OCI-M2 (cell line): Measurements from ENCODE around the gene GPR153.
"Not testable (repeated sequence)": the region's sequence is repeated elsewhere in the genome, so short reads cannot be mapped to it uniquely, and the experiment has no call there.

Experiments used
- DNase-seq: peaks from one replicate; lab custom pipeline; 2025; ENCODE audit not compliant: unreplicated experiment; lab: John Stamatoyannopoulos, UW

Gene GPR153

DNA sequence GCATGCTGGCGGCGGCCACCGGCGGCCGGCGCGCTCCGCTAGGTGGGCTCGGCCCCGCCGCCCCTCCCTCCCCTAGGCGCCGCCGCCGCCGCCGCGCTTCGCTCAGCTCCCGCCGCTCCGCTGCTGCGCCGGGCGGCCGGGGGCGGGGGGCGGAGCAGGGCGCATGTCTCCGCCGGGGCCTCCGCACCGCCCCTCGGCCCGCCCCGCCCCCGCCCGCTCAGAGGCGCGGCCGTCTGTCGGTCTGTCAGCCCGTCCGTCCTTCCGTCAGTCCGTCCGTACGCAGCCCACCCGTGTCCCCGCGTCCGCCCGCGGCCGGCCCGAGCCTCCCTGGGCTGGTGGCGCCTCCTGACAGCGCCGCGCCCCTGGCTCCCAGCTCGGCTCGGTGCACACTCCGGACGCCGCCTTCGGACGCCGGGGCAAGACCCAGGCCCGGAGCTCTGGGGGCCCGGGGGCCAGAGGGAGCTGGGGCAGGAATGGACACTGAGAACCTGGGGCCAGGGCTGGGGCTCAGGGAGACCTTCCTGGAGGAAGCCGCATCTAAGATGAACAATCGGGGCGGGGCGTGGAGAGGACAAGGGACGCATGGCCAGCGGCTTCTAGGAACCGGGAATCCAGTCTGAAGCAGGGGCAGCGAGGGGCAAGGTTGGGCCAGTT is at the start of gene GPR153:
Gene GPR153 (minus strand): TSS at position 138 of the 654 bp plus-strand sequence. CDS start 6,193 bp downstream, outside the sequence.
- DNase-seq = no peak

GRCh38 chr1:6310116-6310848 is 49.4 kb upstream of the GPR153 start:
- no peak for DNase-seq

DNA sequence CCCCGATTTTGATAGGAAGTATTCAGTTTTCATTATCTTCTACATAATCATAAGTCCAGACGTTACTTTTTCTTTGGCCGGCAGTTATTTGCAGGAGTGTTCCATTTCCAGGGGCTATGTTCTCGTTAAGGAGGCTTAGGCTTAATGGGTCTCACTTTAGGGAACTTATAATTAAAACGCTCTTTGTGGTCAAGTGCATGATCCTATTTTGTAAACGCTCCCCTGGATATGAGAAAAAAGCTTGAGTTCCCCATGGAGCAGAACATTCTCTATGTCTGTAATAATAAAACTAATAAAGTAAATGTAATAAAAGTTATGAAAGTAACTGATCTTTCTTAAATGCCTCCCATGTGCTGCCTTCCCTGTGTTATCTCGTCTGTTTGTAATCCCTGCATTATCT is 48.7 kb upstream of the GPR153 start:
- no peak for DNase-seq

- DNase-seq = no peak
These were observed 47.6 kb upstream of the GPR153 start for GRCh38 chr1:6308449-6308848.

DNA sequence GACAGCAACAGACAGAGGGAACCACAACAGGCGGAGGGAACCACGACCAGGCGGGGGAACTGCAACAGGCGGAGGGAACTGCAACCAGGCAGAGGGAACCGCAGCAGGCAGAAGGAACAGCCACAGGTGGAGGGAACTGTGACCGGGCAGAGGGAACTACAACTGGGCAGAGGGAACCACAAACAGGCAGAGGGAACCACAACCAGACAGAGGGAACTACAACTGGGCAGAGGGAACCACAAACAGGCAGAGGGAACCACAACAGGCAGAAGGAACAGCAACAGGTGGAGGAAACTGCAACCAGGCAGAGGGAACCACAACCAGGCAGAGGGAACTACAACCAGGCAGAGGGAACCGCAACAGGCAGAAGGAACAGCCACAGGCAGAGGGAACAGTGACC is 46.8 kb upstream of the GPR153 start:
- not testable (repeated sequence) for DNase-seq

GRCh38 chr1:6307099-6307498 is 46.2 kb upstream of the GPR153 start:
- no peak for DNase-seq

DNA sequence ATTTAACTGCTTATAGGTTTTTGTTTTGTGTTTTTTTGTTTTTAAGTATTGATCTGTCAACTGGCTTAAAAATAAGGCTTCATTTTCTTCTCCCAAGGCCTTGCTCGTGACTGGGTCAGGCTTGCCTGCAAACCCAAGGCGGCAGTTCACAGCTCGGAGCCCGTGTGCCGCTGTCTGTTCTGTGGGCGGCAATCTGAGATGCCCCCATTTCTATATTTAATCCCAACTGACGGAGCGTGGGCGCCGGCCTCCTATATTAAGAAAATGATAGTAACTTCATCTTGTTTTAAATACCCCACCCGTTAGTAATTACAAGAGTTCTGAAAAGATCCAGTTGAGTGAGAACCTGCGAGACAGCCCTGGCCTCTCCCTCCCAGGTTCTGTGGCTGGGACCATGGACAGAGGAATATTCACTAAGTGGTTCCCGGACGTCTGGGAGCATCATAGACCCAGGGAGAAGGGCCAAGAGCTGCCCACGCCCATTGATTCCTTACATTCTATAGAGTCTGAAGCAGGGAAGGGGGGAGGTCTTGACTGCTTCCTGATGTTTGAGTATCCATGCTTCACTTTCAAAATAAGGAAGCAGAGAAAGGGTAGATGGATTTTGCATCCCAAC is 42.6 kb upstream of the GPR153 start:
- DNase-seq = no peak

GRCh38 chr1:6302568-6302967 is 41.7 kb upstream of the GPR153 start:
- no peak for DNase-seq

- DNase-seq = no peak
These were observed 40.6 kb upstream of the GPR153 start for GRCh38 chr1:6301526-6301925.

DNA sequence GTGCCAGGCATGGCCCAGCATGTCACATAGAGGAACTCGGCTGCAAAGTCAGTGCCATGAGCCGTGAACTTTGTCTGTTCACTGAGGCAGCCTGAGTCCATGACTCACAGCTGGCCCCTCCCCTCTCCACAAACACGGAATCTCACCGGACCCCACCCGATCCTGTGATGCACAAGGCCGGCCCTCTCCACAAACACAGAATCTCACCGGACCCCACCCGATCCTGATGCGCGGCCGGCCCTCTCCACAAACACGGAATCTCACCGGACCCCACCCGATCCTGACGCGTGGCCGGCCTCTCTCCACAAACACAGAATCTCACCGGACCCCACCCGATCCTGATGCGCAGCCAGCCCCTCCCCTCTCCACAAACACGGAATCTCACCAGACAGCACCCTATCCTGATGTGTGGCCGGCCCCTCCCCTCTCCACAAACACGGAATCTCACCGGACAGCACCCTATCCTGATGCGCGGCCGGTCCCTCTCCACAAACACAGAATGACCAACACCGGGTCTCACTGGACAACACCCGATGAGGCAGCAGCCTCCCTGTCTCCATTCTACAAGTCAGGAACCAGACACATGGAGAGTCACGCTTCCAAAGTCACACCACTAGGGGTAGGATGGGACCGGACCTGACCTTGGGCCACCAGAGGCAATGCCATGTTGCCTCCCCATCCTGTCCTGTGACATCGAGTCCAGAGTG is 39.6 kb upstream of the GPR153 start:
- no peak for DNase-seq

DNA sequence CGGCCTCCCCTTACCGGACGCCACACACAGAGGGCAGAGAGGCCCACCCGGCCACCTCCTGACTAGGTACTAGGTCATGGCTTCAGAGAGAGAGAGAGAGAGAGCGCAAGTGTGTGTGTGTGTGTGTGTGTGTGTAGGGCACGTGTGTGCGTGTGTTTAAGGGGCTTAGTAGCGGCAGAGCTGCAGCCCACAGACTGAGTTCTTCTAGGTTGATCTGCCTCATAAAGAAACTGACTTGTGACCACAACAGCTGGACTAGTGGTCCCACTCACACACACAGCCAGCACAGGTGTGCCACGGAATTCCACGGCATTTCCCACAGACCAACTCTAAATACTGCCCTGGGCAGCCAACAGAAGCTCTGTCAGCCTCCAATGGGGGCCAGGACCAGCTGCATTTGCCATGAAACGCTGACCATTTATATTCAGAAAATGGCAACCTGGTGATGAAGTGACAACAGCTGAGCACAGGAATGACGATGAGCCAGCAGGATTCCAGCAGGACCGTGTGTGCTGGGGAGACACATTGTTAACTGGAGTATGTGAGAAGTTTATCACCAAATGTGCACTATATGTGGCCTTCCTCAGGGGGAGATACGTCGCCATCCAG is 38.8 kb upstream of the GPR153 start:
- DNase-seq = no peak

DNA sequence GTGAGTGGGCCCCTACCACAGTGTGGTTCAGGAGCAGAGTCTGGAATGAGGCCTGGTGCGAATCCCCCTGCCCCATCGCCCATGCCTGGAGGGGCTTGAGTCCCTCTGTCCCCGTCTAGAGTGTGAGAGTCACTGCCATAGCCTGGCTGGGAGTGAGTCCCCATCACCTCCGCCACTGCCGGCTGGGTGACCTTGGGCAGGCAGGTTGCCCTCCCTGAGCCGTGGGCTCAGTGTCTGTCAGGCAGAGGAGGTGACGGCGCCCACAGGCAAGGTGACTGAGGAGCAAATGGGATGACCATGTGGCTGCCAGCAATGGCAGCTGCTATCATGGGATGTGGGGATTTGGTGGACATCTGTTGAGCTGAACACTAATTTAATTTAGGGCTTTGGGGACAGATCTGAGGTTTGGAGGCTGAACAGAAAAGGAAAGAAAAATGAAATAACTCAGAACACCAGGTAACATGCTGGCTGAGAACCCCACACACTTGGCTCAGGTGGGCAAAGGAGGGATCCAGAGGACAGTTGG is 38.1 kb upstream of the GPR153 start:
- no peak for DNase-seq

DNA sequence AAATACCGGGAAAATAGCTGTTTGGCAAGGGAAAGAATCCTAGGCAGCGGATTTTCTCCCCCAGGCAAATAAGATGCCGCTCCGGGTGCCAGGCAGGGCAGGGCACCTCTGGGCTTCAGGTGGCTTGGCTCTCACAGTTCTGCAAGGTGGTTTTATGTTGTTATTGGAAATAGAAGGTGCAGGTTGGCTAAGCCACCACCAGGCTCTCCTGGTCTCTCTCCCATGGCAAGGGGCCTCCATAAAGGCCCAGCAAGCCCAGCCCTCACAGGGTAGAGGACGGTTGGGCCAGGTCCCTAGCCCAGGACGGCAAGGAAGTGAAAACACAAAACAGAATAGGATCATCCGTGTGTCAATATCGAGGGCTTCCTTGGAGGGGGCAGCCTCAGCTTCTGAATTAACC is 37.6 kb upstream of the GPR153 start:
- DNase-seq = no peak

- no peak for DNase-seq
These were observed 35.0 kb upstream of the GPR153 start for GRCh38 chr1:6295910-6296309.

- no peak for DNase-seq
These were observed 34.1 kb upstream of the GPR153 start for GRCh38 chr1:6294890-6295556.

DNA sequence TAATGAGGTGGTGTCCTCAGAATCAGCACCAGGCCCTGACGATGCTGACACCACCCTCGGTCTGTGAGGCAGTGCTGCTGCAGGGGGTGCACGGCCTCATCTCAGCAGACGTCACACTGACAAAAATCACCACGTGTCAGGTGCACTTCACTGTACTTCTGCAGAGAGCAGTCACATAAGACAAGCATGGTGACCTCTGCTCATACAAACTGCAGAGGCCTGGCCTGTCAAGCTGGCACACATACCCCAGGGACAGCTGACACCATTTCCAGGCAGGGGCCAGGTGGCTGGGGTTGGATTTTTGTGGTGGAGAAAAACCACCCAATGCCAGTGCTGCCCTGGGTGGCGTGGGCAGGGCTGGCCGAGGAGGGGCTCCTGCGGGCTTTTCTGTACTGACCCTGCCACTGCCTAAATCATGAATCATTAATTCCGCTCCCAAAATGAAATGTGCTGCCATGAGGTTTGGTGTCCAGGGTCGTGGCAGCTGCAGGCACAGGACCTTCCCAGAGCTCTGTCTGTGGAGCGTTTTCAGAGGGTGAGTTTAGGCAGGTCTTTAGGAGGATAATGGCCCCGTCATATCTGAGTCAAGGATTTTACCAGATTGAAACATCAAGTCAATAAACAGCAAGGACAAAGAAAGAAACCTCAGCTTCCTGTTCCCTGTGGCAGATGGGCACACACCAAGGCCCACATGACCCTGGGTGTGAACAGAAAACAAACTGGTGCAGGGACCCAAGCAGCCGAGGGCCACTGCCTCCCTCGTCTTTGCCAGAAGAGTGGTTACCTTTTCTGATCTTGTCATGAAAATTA is 33.4 kb upstream of the GPR153 start:
- DNase-seq = no peak

DNA sequence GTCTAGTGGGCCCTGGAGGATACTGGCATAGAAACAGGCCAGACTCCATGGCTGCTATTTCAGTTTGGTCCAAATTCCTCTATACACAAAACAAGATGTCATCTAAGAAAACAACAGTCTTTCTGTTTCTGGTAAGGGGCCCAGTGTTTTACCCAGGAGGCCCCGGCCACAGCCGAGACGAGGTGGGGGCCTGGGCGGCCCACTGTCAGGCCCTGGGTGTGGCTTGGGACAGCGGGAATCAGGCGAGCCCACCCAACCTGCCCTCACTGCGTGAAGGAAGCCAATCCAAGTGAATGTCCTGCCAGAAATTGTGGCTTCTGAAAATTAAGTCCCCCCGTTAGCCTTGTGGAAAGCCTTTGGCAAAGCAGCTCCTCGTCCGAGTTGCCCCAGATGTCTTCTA is 31.2 kb upstream of the GPR153 start:
- no peak for DNase-seq

- DNase-seq = no peak
These were observed 27.8 kb upstream of the GPR153 start for GRCh38 chr1:6288665-6289064.

DNA sequence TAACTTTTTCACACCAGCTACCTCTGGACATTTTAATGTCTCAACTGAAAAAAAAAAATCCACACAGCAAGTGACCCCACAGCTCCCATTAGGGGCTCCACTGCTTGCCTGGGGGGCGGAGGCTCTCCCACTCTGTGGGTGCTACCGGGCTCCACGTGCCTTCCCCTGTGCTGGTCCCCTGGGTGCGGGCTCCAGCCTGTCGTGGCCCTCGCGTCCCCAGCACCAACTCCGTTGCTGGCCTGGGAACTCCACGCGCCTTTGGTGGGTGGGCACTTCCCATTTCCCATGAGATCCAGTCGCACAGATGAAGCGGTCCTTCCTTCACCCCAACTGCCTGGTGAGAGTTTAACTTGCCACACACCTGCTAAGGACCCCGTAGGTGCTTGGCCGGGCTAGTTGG is 27.1 kb upstream of the GPR153 start:
- DNase-seq = no peak

DNA sequence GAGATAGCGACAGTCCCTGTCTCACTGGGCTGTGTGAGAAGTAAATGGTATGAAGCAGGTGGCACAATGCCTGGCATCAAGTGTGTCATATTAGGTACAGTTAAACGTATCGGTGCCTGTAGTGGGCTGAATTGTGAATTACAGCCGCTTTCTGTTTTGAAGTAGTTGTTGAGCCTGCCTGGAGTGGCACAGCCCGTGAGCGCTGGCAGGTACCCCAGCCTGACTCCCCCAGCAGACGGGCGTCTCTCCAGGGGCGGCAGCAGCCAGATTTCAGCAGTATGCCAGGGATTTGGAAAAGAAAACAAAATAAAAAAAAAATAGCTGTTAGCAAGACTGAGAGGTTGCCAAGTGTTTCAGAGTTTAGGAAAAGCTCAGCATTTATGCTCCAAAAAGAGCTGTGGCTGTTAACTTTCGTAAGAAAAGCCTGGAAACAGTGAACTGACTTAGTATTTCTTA is 26.6 kb upstream of the GPR153 start:
- DNase-seq = no peak
